Measurements from ENCODE around the gene CISTR.
"Not testable (repeated sequence)": the region's sequence is repeated elsewhere in the genome, so short reads cannot be mapped to it uniquely, and the experiment has no call there.

CISTR gene

GRCh38 chr12:53751336-53752191, at the start of gene CISTR:
Gene CISTR (minus strand): TSS chr12:53751979.
- in situ Hi-C loops (cut with HindIII; ENCODE audit: low sequenced_read_pairs): no loop called here

GRCh38 chr12:53798575-53798974, 46.8 kb upstream of the CISTR start:
- in situ Hi-C loops (cut with HindIII; ENCODE audit: low sequenced_read_pairs): no loop called here

GRCh38 chr12:53795927-53796326, 44.1 kb upstream of the CISTR start:
- in situ Hi-C loops (cut with HindIII; ENCODE audit: low sequenced_read_pairs): no loop called here

GRCh38 chr12:53793221-53793620, 41.4 kb upstream of the CISTR start:
- in situ Hi-C loops (cut with HindIII; ENCODE audit: low sequenced_read_pairs): no loop called here

- in situ Hi-C loops (cut with HindIII; ENCODE audit: low sequenced_read_pairs): no loop called here
These were observed 40.1 kb upstream of the CISTR start for GRCh38 chr12:53791735-53792326.

- in situ Hi-C loops (cut with HindIII; ENCODE audit: low sequenced_read_pairs): no loop called here
These were observed 37.8 kb upstream of the CISTR start for GRCh38 chr12:53789570-53789969.

GRCh38 chr12:53788892-53789291, 37.1 kb upstream of the CISTR start:
- in situ Hi-C loops (cut with HindIII; ENCODE audit: low sequenced_read_pairs): no loop called here

GRCh38 chr12:53786411-53786810, 34.6 kb upstream of the CISTR start:
- in situ Hi-C loops (cut with HindIII; ENCODE audit: low sequenced_read_pairs): no loop called here

- in situ Hi-C loops (cut with HindIII; ENCODE audit: low sequenced_read_pairs): no loop called here
These were observed 33.4 kb upstream of the CISTR start for GRCh38 chr12:53785161-53785560.

- in situ Hi-C loops (cut with HindIII; ENCODE audit: low sequenced_read_pairs): no loop called here
These were observed 30.4 kb upstream of the CISTR start for GRCh38 chr12:53782093-53782703.

- in situ Hi-C loops (cut with HindIII; ENCODE audit: low sequenced_read_pairs): no loop called here
These were observed 29.5 kb upstream of the CISTR start for GRCh38 chr12:53781228-53781801.

GRCh38 chr12:53780323-53780722, 28.5 kb upstream of the CISTR start:
- in situ Hi-C loops (cut with HindIII; ENCODE audit: low sequenced_read_pairs): no loop called here

- in situ Hi-C loops (cut with HindIII; ENCODE audit: low sequenced_read_pairs): not testable (repeated sequence)
These were observed 27.9 kb upstream of the CISTR start for GRCh38 chr12:53779679-53780078.

- in situ Hi-C loops (cut with HindIII; ENCODE audit: low sequenced_read_pairs): no loop called here
These were observed 26.3 kb upstream of the CISTR start for GRCh38 chr12:53777936-53778644.

- in situ Hi-C loops (cut with HindIII; ENCODE audit: low sequenced_read_pairs): no loop called here
These were observed 25.6 kb upstream of the CISTR start for GRCh38 chr12:53777412-53777811.

GRCh38 chr12:53776872-53777271, 25.1 kb upstream of the CISTR start:
- in situ Hi-C loops (cut with HindIII; ENCODE audit: low sequenced_read_pairs): no loop called here

- in situ Hi-C loops (cut with HindIII; ENCODE audit: low sequenced_read_pairs): no loop called here
These were observed 23.8 kb upstream of the CISTR start for GRCh38 chr12:53775478-53776145.

- in situ Hi-C loops (cut with HindIII; ENCODE audit: low sequenced_read_pairs): no loop called here
These were observed 18.5 kb upstream of the CISTR start for GRCh38 chr12:53770281-53770680.

GRCh38 chr12:53768976-53769375, 17.2 kb upstream of the CISTR start:
- in situ Hi-C loops (cut with HindIII; ENCODE audit: low sequenced_read_pairs): no loop called here

GRCh38 chr12:53766881-53767280, 15.1 kb upstream of the CISTR start:
- in situ Hi-C loops (cut with HindIII; ENCODE audit: low sequenced_read_pairs): no loop called here

Data from endothelial cell of hepatic sinusoid (primary cell).